ENCODE data around the gene GINS3. TPM values are rescaled to one million over a fixed set of nuclear protein-coding genes. Genes with fewer than 3 reads are reported as not detected.

GINS3 gene
- polyA plus RNA-seq, 1 donor (not counting 4 experiments of a cell fraction or from before 2014, with no cell fraction given) = 10.1 TPM

DNA sequence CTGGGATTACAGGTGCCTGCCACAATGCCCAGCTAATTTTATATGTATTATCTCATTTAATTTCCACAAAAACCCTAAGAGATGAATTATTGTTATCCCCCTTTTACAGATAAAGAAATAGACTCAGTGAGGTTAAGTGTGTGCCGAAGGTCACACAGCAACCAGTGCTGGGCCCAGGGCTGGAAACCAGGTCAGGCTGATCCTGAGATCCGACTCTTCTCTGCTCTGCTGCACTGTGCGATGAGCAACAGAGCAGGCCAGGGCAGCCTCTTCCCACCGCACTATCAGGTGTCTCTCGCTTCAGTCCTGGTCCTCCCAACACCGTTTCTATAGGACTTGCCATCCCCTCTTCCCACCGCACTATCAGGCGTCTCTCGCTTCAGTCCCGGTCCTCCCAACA is 24.8 kb downstream of the GINS3 start:
- H3K4me1 ChIP-seq (ENCODE audit: control insufficient read depth, extremely low read depth, insufficient read depth, low read length) = no peaks in the 10 kb centered on the region
- dilution Hi-C loops (cut with MboI; ENCODE audit: extremely low pct_ligation_motif_present, low sequenced_read_pairs) = no loop called here
- TF ChIP-seq, protein P1, sequence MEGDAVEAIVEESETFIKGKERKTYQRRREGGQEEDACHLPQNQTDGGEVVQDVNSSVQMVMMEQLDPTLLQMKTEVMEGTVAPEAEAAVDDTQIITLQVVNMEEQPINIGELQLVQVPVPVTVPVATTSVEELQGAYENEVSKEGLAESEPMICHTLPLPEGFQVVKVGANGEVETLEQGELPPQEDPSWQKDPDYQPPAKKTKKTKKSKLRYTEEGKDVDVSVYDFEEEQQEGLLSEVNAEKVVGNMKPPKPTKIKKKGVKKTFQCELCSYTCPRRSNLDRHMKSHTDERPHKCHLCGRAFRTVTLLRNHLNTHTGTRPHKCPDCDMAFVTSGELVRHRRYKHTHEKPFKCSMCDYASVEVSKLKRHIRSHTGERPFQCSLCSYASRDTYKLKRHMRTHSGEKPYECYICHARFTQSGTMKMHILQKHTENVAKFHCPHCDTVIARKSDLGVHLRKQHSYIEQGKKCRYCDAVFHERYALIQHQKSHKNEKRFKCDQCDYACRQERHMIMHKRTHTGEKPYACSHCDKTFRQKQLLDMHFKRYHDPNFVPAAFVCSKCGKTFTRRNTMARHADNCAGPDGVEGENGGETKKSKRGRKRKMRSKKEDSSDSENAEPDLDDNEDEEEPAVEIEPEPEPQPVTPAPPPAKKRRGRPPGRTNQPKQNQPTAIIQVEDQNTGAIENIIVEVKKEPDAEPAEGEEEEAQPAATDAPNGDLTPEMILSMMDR (optimal IDR thresholded peaks at IDR 0.05 in 1 of 3, IDR thresholded peaks at IDR 0.05 in 1 of 3, conservative IDR thresholded peaks at IDR 0.05 in 1 of 3; ENCODE audit: extremely low read depth in 1 of 3, insufficient read depth in 2 of 3, low read length in 3 of 3) = no peak
- TF ChIP-seq EZH2 (IDR thresholded peaks at IDR 0.05; ENCODE audit: low read length) = no peak

GRCh38 chr16:58417600-58417999 is 25.3 kb downstream of the GINS3 start:
- Histone ChIP-seq H3K27me3 (ENCODE audit: control insufficient read depth, extremely low read depth, insufficient read depth, low read length) (no peaks in the 10 kb centered on the region), H3K79me2 (ENCODE audit: control insufficient read depth, insufficient read depth, low read length) (no peaks in the 10 kb centered on the region), H3K9ac (ENCODE audit: control insufficient read depth, extremely low read depth, insufficient read depth, low read length) (no peak overlapping the region), H3K36me3 (ENCODE audit: control insufficient read depth in 2 of 2, extremely low read depth in 1 of 2, insufficient read depth in 2 of 2, low read length in 2 of 2) (no peaks in the 10 kb centered on the region), H3K9me3 (ENCODE audit: control insufficient read depth, low read depth, low read length) (no peaks in the 10 kb centered on the region), H3K4me2 (ENCODE audit: control insufficient read depth, extremely low read depth, insufficient read depth, low read depth, low read length) (no peak overlapping the region), H3K9me1 (ENCODE audit: control insufficient read depth, extremely low read depth, insufficient read depth, low read length) (no peaks in the 10 kb centered on the region), H3K4me1 (ENCODE audit: control insufficient read depth, extremely low read depth, insufficient read depth, low read length) (no peaks in the 10 kb centered on the region), H2AFZ (ENCODE audit: control insufficient read depth, low read length) (no peak overlapping the region), H3K4me3 (ENCODE audit: control insufficient read depth in 2 of 3, extremely low read depth in 1 of 3, insufficient read depth in 2 of 3, low read depth in 1 of 3, low read length in 3 of 3) (no peak overlapping the region), H3K27ac (ENCODE audit: control insufficient read depth, insufficient read depth, low read length) (no peak overlapping the region), H4K20me1 (ENCODE audit: control insufficient read depth, extremely low read depth, insufficient read depth, low read length) (no peaks in the 10 kb centered on the region)
- DNase-seq (ENCODE audit: low read depth, low spot score) (no peak), FAIRE-seq (no peak)
- TF ChIP-seq EZH2 (IDR thresholded peaks at IDR 0.05; ENCODE audit: low read length) = no peak
- TF ChIP-seq, protein P1 (optimal IDR thresholded peaks at IDR 0.05 in 1 of 3, IDR thresholded peaks at IDR 0.05 in 1 of 3, conservative IDR thresholded peaks at IDR 0.05 in 1 of 3; ENCODE audit: extremely low read depth in 1 of 3, insufficient read depth in 2 of 3, low read length in 3 of 3) = no peak
- dilution Hi-C loops (cut with MboI; ENCODE audit: extremely low pct_ligation_motif_present, low sequenced_read_pairs) = no loop called here

More for the DNA sequence above, 24.8 kb downstream of the GINS3 start:
- no peak overlapping the region for H3K4me3 ChIP-seq (ENCODE audit: control insufficient read depth in 2 of 3, extremely low read depth in 1 of 3, insufficient read depth in 2 of 3, low read depth in 1 of 3, low read length in 3 of 3)
- no peak overlapping the region for H3K27ac ChIP-seq (ENCODE audit: control insufficient read depth, insufficient read depth, low read length)
- H3K27me3 ChIP-seq (ENCODE audit: control insufficient read depth, extremely low read depth, insufficient read depth, low read length) = no peaks in the 10 kb centered on the region
- no peaks in the 10 kb centered on the region for H4K20me1 ChIP-seq (ENCODE audit: control insufficient read depth, extremely low read depth, insufficient read depth, low read length)
- DNase-seq (ENCODE audit: low read depth, low spot score) (no peak), FAIRE-seq (no peak)
- no peak overlapping the region for H3K4me2 ChIP-seq (ENCODE audit: control insufficient read depth, extremely low read depth, insufficient read depth, low read depth, low read length)
- no peak overlapping the region for H2AFZ ChIP-seq (ENCODE audit: control insufficient read depth, low read length)
- no peaks in the 10 kb centered on the region for H3K9me3 ChIP-seq (ENCODE audit: control insufficient read depth, low read depth, low read length)
- no peaks in the 10 kb centered on the region for H3K9me1 ChIP-seq (ENCODE audit: control insufficient read depth, extremely low read depth, insufficient read depth, low read length)
- no peaks in the 10 kb centered on the region for H3K36me3 ChIP-seq (ENCODE audit: control insufficient read depth in 2 of 2, extremely low read depth in 1 of 2, insufficient read depth in 2 of 2, low read length in 2 of 2)
- H3K79me2 ChIP-seq (ENCODE audit: control insufficient read depth, insufficient read depth, low read length) = no peaks in the 10 kb centered on the region
- H3K9ac ChIP-seq (ENCODE audit: control insufficient read depth, extremely low read depth, insufficient read depth, low read length) = no peak overlapping the region

Data from keratinocyte (primary cell).